ENCODE measurements around the gene CTR9. TPM values are rescaled to one million over a fixed set of nuclear protein-coding genes. Genes with fewer than 3 reads are reported as not detected.
A peak's percentile ranks its signal among the peaks of the same experiment; 100 is the strongest.

Gene CTR9
- total and polyA plus RNA-seq, 2 experiments from 2014 or later = 23.2 to 35.9 TPM

DNA sequence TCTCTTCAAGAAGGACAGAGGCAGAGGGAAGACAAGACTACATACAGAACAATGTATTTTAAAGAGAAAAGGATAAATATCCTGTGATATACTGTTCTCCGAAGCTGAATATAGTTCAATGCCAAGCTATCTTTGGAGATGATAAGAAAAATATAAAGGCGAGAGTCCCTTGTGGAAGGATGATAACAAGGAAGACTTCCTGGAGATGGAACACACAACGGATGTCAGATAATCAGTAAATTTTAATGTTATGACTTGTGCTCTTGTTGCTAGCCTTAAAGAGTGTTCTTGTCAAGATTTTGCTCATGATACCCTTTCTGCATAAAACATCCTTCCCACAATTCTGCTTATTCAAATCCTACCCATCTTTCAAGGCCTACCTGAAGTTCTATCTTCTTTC is 6.8 kb upstream of the CTR9 start:
- Histone ChIP-seq H3K4me1 (ENCODE audit: low read depth) (peaks cover 3% of the 10 kb centered on the region), H3K9me3 (ENCODE audit: low read depth) (no peaks in the 10 kb centered on the region), H3K36me3 (no peaks in the 10 kb centered on the region), H3K4me3 (no peak overlapping the region), H3K27ac (no peak overlapping the region), H3K27me3 (no peaks in the 10 kb centered on the region)
- DNase-seq (ENCODE audit: low read depth in 1 of 2, low spot score in 1 of 2) = no peak
- TF ChIP-seq, protein P1, sequence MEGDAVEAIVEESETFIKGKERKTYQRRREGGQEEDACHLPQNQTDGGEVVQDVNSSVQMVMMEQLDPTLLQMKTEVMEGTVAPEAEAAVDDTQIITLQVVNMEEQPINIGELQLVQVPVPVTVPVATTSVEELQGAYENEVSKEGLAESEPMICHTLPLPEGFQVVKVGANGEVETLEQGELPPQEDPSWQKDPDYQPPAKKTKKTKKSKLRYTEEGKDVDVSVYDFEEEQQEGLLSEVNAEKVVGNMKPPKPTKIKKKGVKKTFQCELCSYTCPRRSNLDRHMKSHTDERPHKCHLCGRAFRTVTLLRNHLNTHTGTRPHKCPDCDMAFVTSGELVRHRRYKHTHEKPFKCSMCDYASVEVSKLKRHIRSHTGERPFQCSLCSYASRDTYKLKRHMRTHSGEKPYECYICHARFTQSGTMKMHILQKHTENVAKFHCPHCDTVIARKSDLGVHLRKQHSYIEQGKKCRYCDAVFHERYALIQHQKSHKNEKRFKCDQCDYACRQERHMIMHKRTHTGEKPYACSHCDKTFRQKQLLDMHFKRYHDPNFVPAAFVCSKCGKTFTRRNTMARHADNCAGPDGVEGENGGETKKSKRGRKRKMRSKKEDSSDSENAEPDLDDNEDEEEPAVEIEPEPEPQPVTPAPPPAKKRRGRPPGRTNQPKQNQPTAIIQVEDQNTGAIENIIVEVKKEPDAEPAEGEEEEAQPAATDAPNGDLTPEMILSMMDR (IDR thresholded peaks at IDR 0.05; ENCODE audit: low read depth, low read length) = no peak

DNA sequence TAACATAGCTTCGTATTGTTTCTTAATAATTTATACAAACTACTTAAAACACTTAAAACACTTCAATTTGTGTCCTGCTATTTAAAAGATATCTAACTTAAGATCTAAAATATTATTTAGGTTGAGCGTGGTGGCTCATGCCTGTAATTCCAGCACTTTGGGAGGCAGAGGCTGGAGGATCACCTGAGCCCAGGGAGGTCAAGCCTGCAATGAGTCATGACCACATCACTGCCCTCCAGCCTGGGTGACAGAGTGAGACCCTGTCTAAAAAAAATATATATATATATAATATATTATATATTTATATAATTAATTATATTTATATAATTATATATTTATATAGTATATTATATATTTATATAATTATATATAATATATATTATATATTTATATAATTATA is 4.2 kb upstream of the CTR9 start:
- DNase-seq (ENCODE audit: low read depth in 1 of 2, low spot score in 1 of 2) = no peak
- Histone ChIP-seq H3K36me3 (no peaks in the 10 kb centered on the region), H3K9me3 (ENCODE audit: low read depth) (no peaks in the 10 kb centered on the region), H3K4me1 (ENCODE audit: low read depth) (peaks cover 3% of the 10 kb centered on the region), H3K27ac (no peak overlapping the region), H3K4me3 (no peak overlapping the region), H3K27me3 (no peaks in the 10 kb centered on the region)
- TF ChIP-seq, protein P1 (IDR thresholded peaks at IDR 0.05; ENCODE audit: low read depth, low read length) = no peak

DNA sequence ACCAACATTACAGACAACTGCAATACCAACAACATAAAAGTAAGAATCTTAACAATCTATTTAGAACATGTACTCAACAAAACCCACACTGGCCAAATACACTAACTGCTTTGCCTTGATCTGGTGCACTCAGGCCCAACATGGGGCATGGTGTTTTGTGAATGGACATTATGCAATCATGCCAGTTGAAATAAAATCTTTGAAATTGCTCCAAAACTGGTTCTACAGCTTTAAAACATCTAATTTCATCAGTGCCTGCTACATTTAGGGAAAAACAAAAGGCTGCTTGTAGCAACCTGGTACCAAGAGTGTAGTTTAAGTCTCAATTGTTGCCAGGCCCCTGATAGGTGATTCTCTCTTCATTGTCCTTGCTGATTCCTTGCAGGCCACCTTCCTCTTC is 3.3 kb upstream of the CTR9 start:
- Histone ChIP-seq H3K27me3 (no peaks in the 10 kb centered on the region), H3K9me3 (ENCODE audit: low read depth) (no peaks in the 10 kb centered on the region)
- TF ChIP-seq, protein P1 (IDR thresholded peaks at IDR 0.05; ENCODE audit: low read depth, low read length) = no peak

DNA sequence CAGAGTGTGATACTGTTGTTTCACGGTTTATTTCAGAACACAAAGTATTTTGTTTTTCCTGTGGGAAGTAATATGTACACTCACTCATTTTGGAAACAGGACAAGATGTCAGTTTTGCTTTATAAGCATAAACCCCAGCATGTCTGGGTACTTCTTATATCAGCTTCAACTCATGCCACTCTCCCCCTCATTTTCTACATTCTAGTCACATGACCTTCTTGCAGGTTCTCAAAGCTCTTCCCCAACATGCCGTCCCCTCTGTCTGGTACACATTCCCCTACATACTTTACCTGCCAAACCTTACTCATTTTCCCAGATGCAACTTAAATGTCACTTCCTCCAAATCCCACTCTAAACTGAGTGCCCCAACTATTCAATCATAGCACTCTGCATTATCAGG is 1.6 kb upstream of the CTR9 start:
- H3K27ac ChIP-seq = no peak overlapping the region
- H3K4me3 ChIP-seq = no peak overlapping the region
- no peaks in the 10 kb centered on the region for H3K9me3 ChIP-seq (ENCODE audit: low read depth)
- H3K36me3 ChIP-seq = peaks cover 5% of the 10 kb centered on the region
- DNase-seq (ENCODE audit: low read depth in 1 of 2, low spot score in 1 of 2) = no peak
- TF ChIP-seq, protein P1 (IDR thresholded peaks at IDR 0.05; ENCODE audit: low read depth, low read length) = no peak
- no peaks in the 10 kb centered on the region for H3K4me1 ChIP-seq (ENCODE audit: low read depth)
- H3K27me3 ChIP-seq = no peaks in the 10 kb centered on the region

More for the DNA sequence above, 3.3 kb upstream of the CTR9 start:
- Histone ChIP-seq H3K36me3 (no peaks in the 10 kb centered on the region), H3K4me1 (ENCODE audit: low read depth) (peaks cover 2% of the 10 kb centered on the region), H3K4me3 (no peak overlapping the region), H3K27ac (no peak overlapping the region)
- DNase-seq (ENCODE audit: low read depth in 1 of 2, low spot score in 1 of 2) = no peak

DNA sequence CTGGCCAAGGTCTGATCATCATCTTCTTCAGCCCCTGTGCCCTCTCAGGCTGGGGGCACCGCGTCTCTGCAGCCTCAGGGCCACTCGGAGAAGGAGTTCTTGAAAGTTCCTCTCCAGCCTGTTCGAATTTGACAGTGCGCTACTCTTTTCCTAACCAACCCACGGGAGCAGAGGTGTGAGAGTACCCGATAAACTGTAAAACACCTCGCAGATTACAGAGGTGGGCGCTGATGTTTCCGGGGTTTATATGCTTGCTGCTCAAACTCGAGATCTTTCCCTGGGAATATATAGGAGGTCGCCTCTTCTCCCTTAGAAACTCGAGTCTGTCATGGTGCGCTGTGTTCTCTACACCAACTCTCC is 515 bp downstream of the CTR9 start:
- Histone ChIP-seq H3K27me3 (no peaks in the 10 kb centered on the region), H3K4me3 (peak overlapping the region; percentile 90), H3K27ac (peak overlapping the region; percentile 94), H3K36me3 (peaks cover 26% of the 10 kb centered on the region), H3K4me1 (ENCODE audit: low read depth) (no peaks in the 10 kb centered on the region), H3K9me3 (ENCODE audit: low read depth) (no peaks in the 10 kb centered on the region)
- TF ChIP-seq, protein P1 (IDR thresholded peaks at IDR 0.05; ENCODE audit: low read depth, low read length) = no peak
- peak in 1 of 2 donors; percentile 23 for DNase-seq (ENCODE audit: low read depth in 1 of 2, low spot score in 1 of 2)

DNA sequence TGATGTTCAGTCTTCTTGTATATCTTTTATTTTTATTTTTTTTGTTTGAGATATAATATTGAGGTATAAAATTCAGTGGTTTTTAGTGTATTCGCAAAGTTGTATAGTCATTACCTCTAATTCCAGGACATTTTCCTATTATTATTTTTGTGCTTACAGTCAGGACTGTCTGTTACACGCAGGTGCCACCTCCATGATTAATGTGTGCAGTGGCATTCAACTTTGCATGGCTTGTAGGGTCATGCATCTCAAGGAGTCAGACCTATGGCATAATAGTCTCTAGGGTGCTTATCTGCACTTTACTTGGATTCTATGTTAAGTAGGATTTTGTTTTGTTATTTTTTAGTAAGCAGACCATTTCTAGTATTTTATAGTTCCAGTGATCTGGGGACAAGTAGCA is 1.0 kb downstream of the CTR9 start:
- Histone ChIP-seq H3K27ac (no peak overlapping the region), H3K9me3 (ENCODE audit: low read depth) (no peaks in the 10 kb centered on the region), H3K36me3 (peaks cover 31% of the 10 kb centered on the region), H3K27me3 (no peaks in the 10 kb centered on the region), H3K4me1 (ENCODE audit: low read depth) (no peaks in the 10 kb centered on the region), H3K4me3 (peak overlapping the region; percentile 90)
- no peak for DNase-seq (ENCODE audit: low read depth in 1 of 2, low spot score in 1 of 2)
- TF ChIP-seq, protein P1 (IDR thresholded peaks at IDR 0.05; ENCODE audit: low read depth, low read length) = no peak

All from cardiac muscle cell (in vitro differentiated cells and primary cell).